Coronary artery (tissue), 2 donors: ENCODE results near the gene LMO2.
"Not testable (repeated sequence)": the region's sequence is repeated elsewhere in the genome, so short reads cannot be mapped to it uniquely, and the experiment has no call there.

ENCODE experiments used
- DNase-seq: peaks from one replicate; pipeline ENCODE4 v3.0.0-alpha.2; 2017; ENCODE audit warnings: low spot score
- H3K27ac ChIP-seq, 2 donors: fragments of 200-600 bp; sonication (generic); one replicate each; pipeline ENCODE4 v1.5.1; 2016 to 2019
- H3K4me3 ChIP-seq: fragments of 200-600 bp; sonication (generic); 2 replicates; pipeline ENCODE4 v1.5.1; 2016; ENCODE audit warnings: mild to moderate bottlenecking, moderate library complexity
- TF ChIP-seq, protein P1 (sequence below): fragments of 200-600 bp; sonication (generic); IDR thresholded peaks from one replicate; pipeline ENCODE4 v1.5.1; 2019; ENCODE audit warnings: antibody characterized with exemption

Gene LMO2

DNA sequence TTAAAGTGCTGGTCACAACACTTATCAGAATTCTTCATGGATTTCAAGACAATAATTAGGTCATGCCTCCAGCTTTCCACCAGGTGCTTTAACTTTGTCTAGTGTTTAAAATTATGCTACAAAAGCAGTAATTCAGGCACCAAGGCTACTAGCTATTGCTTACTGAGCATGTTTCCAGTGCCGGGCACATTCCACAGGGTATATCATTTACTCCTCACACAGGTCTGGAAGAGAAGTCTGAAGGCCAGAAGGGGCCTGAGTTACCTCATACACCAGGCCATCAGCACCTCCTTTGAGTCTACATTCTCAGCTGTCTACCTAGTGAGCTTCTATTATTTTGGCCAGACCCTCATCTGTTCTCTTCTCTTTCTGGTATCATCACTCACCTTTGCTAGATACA is 41.7 kb upstream of the LMO2 start:
- TF ChIP-seq, protein P1, sequence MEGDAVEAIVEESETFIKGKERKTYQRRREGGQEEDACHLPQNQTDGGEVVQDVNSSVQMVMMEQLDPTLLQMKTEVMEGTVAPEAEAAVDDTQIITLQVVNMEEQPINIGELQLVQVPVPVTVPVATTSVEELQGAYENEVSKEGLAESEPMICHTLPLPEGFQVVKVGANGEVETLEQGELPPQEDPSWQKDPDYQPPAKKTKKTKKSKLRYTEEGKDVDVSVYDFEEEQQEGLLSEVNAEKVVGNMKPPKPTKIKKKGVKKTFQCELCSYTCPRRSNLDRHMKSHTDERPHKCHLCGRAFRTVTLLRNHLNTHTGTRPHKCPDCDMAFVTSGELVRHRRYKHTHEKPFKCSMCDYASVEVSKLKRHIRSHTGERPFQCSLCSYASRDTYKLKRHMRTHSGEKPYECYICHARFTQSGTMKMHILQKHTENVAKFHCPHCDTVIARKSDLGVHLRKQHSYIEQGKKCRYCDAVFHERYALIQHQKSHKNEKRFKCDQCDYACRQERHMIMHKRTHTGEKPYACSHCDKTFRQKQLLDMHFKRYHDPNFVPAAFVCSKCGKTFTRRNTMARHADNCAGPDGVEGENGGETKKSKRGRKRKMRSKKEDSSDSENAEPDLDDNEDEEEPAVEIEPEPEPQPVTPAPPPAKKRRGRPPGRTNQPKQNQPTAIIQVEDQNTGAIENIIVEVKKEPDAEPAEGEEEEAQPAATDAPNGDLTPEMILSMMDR = no peak
- H3K27ac ChIP-seq = no peak overlapping the region
- H3K4me3 ChIP-seq = no peak overlapping the region
- no peak for DNase-seq

DNA sequence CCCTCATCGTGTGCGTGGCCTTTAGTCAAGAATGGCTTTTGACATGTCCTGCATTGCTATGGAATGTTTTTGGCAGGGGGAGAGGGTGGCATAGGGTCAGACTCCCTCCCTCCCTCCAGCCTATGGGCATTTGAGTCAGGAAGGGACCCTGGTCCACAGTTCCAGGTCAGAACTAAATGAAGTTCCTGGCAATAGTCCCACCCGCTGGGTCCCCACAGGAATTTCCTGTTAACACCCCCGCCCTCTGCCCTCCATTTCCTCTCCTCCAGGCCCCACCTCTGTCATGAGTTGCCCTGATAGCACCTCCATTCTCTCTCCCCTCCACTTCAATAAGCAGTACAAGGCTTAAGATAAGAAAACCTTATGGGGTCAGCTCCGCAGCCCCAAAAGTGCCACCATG is 40.8 kb upstream of the LMO2 start:
- peak overlapping the region in 1 of 2 donors; percentile 52 for H3K27ac ChIP-seq
- H3K4me3 ChIP-seq = no peak overlapping the region
- TF ChIP-seq, protein P1 = no peak
- DNase-seq = no peak

DNA sequence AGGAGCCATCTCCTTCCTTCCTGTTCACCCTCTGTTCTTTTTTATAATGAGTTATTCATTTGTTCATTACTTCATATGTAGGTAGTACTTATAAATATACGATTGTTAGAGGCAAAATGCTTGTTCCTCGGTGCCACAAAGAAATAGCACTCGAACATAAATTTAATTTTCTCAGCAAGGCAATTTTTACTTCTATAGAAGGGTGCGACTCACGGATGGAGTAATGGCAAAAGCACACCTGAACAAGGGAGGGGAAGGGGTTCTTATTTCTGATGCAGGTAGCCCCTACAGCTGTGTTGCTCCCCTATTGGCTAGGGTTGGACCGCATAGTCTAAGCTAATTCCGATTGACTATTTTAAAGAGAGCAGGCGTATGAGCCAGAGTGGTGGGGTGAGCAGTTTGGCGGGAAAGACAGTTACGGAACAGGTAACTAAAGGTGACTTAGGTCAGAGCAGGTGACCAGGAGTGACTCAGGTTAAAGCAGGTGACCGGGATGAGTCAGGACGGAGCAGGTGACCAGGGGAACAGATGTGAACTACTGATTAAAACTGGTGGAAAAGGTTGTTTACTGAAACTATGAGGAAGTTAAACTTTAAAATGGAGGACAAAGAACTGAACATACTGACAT is 40.0 kb upstream of the LMO2 start:
- not testable (repeated sequence) for H3K4me3 ChIP-seq, DNase-seq
- H3K27ac ChIP-seq = peak overlapping the region in 1 of 2 donors; percentile 80

DNA sequence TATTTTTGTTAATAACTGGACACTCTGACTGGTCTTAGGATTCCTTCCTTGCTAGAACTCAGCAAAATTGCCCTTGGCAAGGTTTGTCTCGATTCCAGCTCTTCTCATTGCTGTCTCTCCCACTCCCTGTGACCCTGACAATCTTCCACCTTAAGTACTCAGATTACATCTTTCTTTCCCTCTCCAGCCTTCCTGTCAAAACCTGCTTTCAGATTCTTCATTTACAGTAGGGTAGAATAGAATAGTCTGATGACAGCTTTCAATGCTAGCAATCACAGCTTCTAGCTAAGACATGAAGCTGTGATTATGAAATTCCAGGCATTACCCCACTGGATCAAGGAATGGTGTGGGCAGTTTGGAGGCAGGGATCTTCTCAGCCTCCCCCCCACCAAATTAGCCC is 39.2 kb upstream of the LMO2 start:
- Histone ChIP-seq H3K4me3 (peak overlapping the region; percentile 3), H3K27ac (peak overlapping the region in 1 of 2 donors; percentile 80)
- no peak for DNase-seq
- TF ChIP-seq, protein P1 = no peak

DNA sequence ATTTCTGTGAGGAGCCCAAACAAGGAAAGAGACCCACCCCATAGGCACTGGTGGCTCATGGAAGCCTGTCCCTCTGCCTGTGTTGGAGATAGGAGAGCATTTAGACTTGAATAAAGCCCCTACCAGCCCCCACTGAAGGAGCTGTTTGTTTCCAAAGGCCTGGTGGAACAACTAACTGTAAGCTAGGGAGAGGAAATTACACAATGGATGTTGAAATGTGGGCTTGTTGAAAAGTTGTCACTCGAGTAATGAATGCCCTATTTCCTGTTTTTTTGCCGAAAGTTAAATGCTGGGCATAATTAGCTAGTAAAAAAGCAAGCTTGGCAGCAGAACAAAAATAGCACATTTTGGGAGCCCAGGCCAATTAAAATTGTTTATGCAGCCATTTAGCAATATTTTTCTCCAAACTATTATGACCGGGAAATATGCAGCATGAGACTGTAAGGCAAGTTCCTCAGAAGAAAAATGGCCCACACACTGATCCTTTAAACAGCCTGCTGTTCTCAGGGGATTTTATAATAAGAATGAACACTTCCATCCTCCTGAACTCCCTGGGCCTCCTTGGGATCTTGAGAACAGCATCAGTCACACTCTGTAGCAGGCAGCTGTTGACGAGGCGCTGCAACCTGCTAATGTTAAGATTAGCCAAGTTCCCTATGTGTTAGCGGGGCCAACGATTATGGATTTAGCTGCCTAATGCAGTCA is 38.6 kb upstream of the LMO2 start:
- DNase-seq = no peak

DNA sequence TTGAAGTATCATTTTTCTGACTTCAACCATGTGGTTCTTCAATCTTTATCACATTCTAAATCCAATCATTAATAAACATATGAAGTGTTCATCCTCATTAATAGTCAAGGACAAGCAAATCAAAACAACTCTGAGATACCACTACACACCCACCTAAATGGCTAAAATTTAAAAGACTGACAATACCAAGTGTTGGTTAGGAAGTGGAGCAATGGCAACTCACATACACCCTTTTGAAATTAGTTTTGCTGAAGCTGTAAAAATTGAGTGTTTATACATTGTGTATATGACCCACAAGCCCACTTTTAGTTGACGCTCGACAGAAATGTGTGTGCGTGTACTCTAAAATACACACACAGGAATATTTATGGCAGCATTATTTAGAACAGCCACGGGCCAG is 36.7 kb upstream of the LMO2 start:
- H3K4me3 ChIP-seq = no peak overlapping the region
- DNase-seq = no peak
- TF ChIP-seq, protein P1 = no peak
- H3K27ac ChIP-seq = no peak overlapping the region

More for the DNA sequence above, 38.6 kb upstream of the LMO2 start:
- Histone ChIP-seq H3K4me3 (peak overlapping the region; percentile 3), H3K27ac (peak overlapping the region in 1 of 2 donors; percentile 80)
- TF ChIP-seq, protein P1 = no peak

DNA sequence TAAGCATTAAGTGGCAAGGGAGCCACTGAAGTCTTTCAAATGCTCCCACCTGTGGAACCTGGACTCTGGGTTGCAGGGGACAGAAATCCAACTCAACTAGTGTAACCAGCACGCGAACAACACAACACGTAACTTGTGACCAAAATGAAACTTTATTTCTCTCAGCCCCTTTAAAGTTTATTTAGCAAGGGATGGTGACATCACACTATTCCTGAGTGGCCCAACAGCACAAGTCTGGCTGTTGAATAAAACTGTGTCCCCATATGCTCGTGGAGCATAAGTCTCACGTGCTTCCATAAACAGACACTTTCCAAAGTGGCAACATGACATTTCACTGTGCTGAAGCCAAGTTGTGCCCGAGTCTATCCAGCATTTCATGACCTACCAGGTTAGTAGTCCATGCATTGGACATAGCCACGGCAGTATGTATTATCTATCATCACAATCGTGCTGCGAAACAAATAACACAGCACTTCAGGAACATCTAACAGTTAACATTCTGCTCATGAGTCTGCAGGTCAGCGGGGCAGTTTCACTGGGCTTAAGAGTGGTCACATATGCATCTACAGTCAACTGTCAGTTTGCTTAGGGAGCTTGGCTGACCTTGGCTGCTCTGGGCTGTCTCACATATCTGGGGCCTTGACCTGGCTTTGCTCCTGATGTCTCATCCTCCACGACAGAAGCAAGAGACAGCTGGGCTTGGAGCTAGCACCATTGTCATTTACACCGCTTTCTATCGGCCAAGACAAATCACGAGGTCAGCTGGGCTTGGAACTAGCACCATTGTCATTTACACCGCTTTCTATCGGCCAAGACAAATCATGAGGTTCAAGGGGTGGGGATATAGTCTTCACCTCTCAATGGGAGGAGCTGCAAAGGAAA is 35.0 kb upstream of the LMO2 start:
- H3K27ac ChIP-seq = no peak overlapping the region
- DNase-seq = no peak
- no peak overlapping the region for H3K4me3 ChIP-seq
- TF ChIP-seq, protein P1 = no peak
